Measurements from ENCODE around the gene VGLL4.

The VGLL4 gene

GRCh38 chr3:11554236-11554610, 89.5 kb downstream of the VGLL4 start:
- Histone ChIP-seq H4K20me1 (ENCODE audit: insufficient read depth, low read length) (peaks cover 69% of the 10 kb centered on the region), H3K27ac (ENCODE audit: low read length) (no peak overlapping the region), H2AFZ (ENCODE audit: low read depth, low read length) (no peak overlapping the region), H3K4me3 (ENCODE audit: low read depth in 1 of 2, low read length in 2 of 2) (no peak overlapping the region), H3K36me3 (ENCODE audit: insufficient read depth, low read length) (peaks cover 64% of the 10 kb centered on the region), H3K79me2 (ENCODE audit: insufficient read depth, low read length) (peaks cover 20% of the 10 kb centered on the region), H3K27me3 (ENCODE audit: insufficient read depth, low read length, poor library complexity) (no peaks in the 10 kb centered on the region), H3K4me2 (ENCODE audit: insufficient read depth, low read length) (no peak overlapping the region), H3K9me3 (ENCODE audit: insufficient read depth, low read length, severe bottlenecking) (no peaks in the 10 kb centered on the region), H3K4me1 (ENCODE audit: insufficient read depth, low read length) (no peaks in the 10 kb centered on the region), H3K9ac (ENCODE audit: low read depth, low read length) (no peak overlapping the region)
- TF ChIP-seq CTCF (IDR thresholded peaks at IDR 0.05; ENCODE audit: borderline replicate concordance, extremely low read depth, low read length, poor library complexity, severe bottlenecking) (no peak), EZH2 (IDR thresholded peaks at IDR 0.05; ENCODE audit: borderline replicate concordance, low read depth, low read length, severe bottlenecking) (no peak)
- DNase-seq = no peak
- no peak for ATAC-seq (ENCODE audit: insufficient read depth, low read depth)

GRCh38 chr3:11553436-11554235, 90.1 kb downstream of the VGLL4 start:
- H3K4me3 ChIP-seq (ENCODE audit: low read depth in 1 of 2, low read length in 2 of 2) = no peak overlapping the region
- DNase-seq (no peak), ATAC-seq (ENCODE audit: insufficient read depth, low read depth) (no peak)
- no peak overlapping the region for H2AFZ ChIP-seq (ENCODE audit: low read depth, low read length)
- H3K9me3 ChIP-seq (ENCODE audit: insufficient read depth, low read length, severe bottlenecking) = no peaks in the 10 kb centered on the region
- peaks cover 58% of the 10 kb centered on the region for H3K36me3 ChIP-seq (ENCODE audit: insufficient read depth, low read length)
- no peaks in the 10 kb centered on the region for H3K27me3 ChIP-seq (ENCODE audit: insufficient read depth, low read length, poor library complexity)
- peaks cover 16% of the 10 kb centered on the region for H3K79me2 ChIP-seq (ENCODE audit: insufficient read depth, low read length)
- TF ChIP-seq EZH2 (IDR thresholded peaks at IDR 0.05; ENCODE audit: borderline replicate concordance, low read depth, low read length, severe bottlenecking) = no peak
- no peak for TF ChIP-seq CTCF (IDR thresholded peaks at IDR 0.05; ENCODE audit: borderline replicate concordance, extremely low read depth, low read length, poor library complexity, severe bottlenecking)
- H3K9ac ChIP-seq (ENCODE audit: low read depth, low read length) = no peak overlapping the region
- no peak overlapping the region for H3K27ac ChIP-seq (ENCODE audit: low read length)
- peaks cover 64% of the 10 kb centered on the region for H4K20me1 ChIP-seq (ENCODE audit: insufficient read depth, low read length)
- H3K4me2 ChIP-seq (ENCODE audit: insufficient read depth, low read length) = no peak overlapping the region
- H3K4me1 ChIP-seq (ENCODE audit: insufficient read depth, low read length) = no peaks in the 10 kb centered on the region

GRCh38 chr3:11552289-11553264, 91.1 kb downstream of the VGLL4 start:
- Histone ChIP-seq H3K4me1 (ENCODE audit: insufficient read depth, low read length) (no peaks in the 10 kb centered on the region), H3K79me2 (ENCODE audit: insufficient read depth, low read length) (peaks cover 9% of the 10 kb centered on the region), H3K9me3 (ENCODE audit: insufficient read depth, low read length, severe bottlenecking) (no peaks in the 10 kb centered on the region), H3K4me3 (ENCODE audit: low read depth in 1 of 2, low read length in 2 of 2) (no peak overlapping the region), H3K36me3 (ENCODE audit: insufficient read depth, low read length) (peaks cover 47% of the 10 kb centered on the region), H3K27ac (ENCODE audit: low read length) (no peak overlapping the region), H3K4me2 (ENCODE audit: insufficient read depth, low read length) (no peak overlapping the region), H3K27me3 (ENCODE audit: insufficient read depth, low read length, poor library complexity) (no peaks in the 10 kb centered on the region), H4K20me1 (ENCODE audit: insufficient read depth, low read length) (peaks cover 54% of the 10 kb centered on the region), H2AFZ (ENCODE audit: low read depth, low read length) (no peak overlapping the region), H3K9ac (ENCODE audit: low read depth, low read length) (no peak overlapping the region)
- ATAC-seq (ENCODE audit: insufficient read depth, low read depth) = no peak
- TF ChIP-seq CTCF (IDR thresholded peaks at IDR 0.05; ENCODE audit: borderline replicate concordance, extremely low read depth, low read length, poor library complexity, severe bottlenecking) (no peak), EZH2 (IDR thresholded peaks at IDR 0.05; ENCODE audit: borderline replicate concordance, low read depth, low read length, severe bottlenecking) (no peak)
- no peak for DNase-seq
